PC-3 (cell line): ENCODE data around the gene SPEN.

Experiments used
- EZH2 ChIP-seq: fragments of 300-600 bp; sonication (generic); IDR thresholded peaks from one replicate; pipeline ENCODE4 v1.6.1; 2017; ENCODE audit warnings: antibody characterized with exemption, mild to moderate bottlenecking, low read length; ENCODE audit not compliant: unreplicated experiment
- TF ChIP-seq, protein P1 (sequence below): fragments of 300-600 bp; sonication (generic); conservative IDR thresholded peaks from 2 replicates; pipeline ENCODE4 v1.5.1; 2017; ENCODE audit warnings: antibody characterized with exemption, low read depth, mild to moderate bottlenecking, low read length

DNA sequence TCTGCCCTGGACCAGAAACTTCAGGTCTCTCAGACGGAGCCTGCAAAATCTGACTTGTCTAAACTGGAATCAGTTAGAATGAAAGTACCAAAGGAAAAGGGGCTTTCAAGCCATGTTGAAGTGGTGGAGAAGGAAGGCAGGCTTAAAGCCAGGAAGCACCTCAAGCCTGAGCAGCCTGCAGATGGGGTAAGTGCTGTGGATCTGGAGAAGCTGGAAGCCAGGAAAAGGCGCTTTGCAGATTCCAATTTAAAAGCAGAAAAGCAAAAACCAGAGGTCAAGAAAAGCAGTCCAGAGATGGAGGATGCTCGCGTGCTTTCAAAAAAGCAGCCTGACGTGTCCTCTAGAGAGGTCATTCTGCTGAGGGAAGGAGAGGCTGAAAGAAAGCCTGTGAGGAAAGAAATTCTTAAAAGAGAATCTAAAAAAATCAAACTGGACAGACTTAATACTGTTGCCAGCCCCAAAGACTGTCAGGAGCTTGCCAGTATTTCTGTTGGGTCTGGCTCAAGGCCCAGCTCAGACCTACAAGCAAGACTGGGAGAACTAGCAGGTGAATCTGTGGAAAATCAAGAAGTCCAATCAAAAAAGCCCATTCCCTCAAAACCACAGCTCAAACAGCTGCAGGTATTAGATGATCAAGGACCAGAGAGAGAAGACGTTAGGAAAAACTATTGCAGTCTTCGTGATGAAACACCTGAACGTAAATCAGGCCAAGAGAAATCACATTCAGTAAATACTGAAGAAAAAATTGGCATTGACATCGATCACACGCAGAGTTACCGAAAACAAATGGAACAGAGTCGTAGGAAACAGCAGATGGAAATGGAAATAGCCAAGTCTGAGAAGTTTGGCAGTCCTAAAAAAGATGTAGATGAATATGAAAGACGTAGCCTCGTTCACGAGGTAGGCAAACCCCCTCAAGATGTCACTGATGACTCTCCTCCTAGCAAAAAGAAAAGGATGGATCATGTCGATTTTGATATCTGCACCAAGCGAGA is 81.8 kb downstream of the SPEN start:
- TF ChIP-seq, protein P1, sequence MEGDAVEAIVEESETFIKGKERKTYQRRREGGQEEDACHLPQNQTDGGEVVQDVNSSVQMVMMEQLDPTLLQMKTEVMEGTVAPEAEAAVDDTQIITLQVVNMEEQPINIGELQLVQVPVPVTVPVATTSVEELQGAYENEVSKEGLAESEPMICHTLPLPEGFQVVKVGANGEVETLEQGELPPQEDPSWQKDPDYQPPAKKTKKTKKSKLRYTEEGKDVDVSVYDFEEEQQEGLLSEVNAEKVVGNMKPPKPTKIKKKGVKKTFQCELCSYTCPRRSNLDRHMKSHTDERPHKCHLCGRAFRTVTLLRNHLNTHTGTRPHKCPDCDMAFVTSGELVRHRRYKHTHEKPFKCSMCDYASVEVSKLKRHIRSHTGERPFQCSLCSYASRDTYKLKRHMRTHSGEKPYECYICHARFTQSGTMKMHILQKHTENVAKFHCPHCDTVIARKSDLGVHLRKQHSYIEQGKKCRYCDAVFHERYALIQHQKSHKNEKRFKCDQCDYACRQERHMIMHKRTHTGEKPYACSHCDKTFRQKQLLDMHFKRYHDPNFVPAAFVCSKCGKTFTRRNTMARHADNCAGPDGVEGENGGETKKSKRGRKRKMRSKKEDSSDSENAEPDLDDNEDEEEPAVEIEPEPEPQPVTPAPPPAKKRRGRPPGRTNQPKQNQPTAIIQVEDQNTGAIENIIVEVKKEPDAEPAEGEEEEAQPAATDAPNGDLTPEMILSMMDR, result no peak
- TF ChIP-seq EZH2, result no peak
